ENCODE measurements around the gene SDHA. TPM values are rescaled to one million over a fixed set of nuclear protein-coding genes. Genes with fewer than 3 reads are reported as not detected.
A peak's percentile ranks its signal among the peaks of the same experiment; 100 is the strongest.
"Not testable (repeated sequence)": the region's sequence is repeated elsewhere in the genome, so short reads cannot be mapped to it uniquely, and the experiment has no call there.

Gene SDHA
- total RNA-seq (100 to 1,000 TPM; 120 to 180 (median 148) TPM), polyA plus RNA-seq (100 to 1,000 TPM; 185 to 205 TPM), total RNA-seq (42.8 reads per million, percentile 68 among the genes with 10 or more reads in this experiment)

DNA sequence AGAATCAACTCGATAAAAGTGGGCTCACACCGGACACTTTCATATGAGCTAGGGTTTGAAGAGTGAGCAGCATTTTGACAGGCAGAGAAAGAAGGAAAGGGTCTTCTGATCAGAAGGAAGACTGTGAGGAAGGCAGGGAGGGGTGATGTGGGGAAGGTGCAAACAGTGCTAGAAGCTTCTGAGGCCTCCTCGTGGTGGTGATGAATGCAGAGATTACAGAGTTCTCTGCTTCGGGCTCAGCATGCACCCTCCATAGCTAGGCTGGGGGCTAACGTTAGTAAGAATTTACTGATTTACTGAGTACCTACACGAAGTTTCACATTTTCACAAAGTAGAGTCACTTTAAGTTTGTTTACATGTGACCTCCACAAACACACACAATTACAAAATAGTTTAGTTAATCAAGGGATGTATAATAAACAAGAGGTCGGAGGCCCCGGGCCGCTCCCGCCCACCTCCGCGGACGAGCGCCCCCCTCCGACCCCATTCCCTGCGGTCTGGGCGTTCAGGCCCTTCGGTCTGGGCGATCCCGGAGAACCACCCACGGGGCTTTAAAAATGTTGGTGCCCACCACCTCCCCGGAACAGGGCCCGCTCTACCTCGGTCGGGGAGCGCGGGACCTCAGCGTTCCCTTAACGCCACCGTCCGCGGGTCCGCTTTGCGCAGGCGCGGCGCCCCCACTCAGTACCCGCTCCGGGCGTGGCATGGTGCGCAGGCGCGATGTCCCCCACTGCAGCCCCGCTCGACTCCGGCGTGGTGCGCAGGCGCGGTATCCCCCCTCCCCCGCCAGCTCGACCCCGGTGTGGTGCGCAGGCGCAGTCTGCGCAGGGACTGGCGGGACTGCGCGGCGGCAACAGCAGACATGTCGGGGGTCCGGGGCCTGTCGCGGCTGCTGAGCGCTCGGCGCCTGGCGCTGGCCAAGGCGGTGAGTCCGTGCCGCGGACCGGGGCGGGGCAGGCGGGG lies at the start of gene SDHA, which contains the start of gene CCDC127:
SDHA (plus strand) TSS at position 827 of the 963 bp plus-strand sequence; CDS start at position 863, 36 bp downstream.
CCDC127 (minus strand) TSS at position 660 of the 963 bp plus-strand sequence. CDS start 1,304 bp downstream, outside the sequence.
- peak; percentile 90 for ATAC-seq
- not testable (repeated sequence) for H3K9me3 Mint-ChIP-seq; H3K9me3 ChIP-seq (ENCODE audit: control insufficient read depth in 2 of 3, low read length in 3 of 3); H3K27me3 ChIP-seq (ENCODE audit: control insufficient read depth in 2 of 2, insufficient read depth in 2 of 2, low read length in 2 of 2); H3K27me3 Mint-ChIP-seq
- peak within 1 kb of the TSS; percentile 93 to 97 (median 96) for H3K4me3 Mint-ChIP-seq
- peaks cover 13 to 14% of the 10 kb centered on the region in 2 donors for H3K4me1 ChIP-seq (ENCODE audit: control insufficient read depth in 2 of 2, insufficient read depth in 2 of 2, low read length in 2 of 2)
- peak; percentile 94 to 100 (median 98) for DNase-seq
- peak within 1 kb of the TSS; percentile 87 to 97 (median 95) for H3K27ac Mint-ChIP-seq
- H3K4me1 Mint-ChIP-seq, result peaks cover 42 to 67% (median 55%) of the 10 kb centered on the region in 7 donors
- CTCF ChIA-PET, result interaction anchor here (1.2 kb wide), 1 partner anchor 29 kb away, joined by 7 read pairs; no protein-coding TSS in a partner anchor
- POLR2A ChIA-PET, result interaction anchor here (0.6 to 3.8 kb wide), 8 partner anchors 15 to 1583 kb away, joined by 3 to 27 read pairs (median 4); partner anchors contain the start of genes NDUFS6 and PDCD6
- peaks cover 0 to 17% (median 0%) of the 10 kb centered on the region in 3 experiments for H3K36me3 ChIP-seq (ENCODE audit: control insufficient read depth in 2 of 3, insufficient read depth in 3 of 3, low read length in 3 of 3)
- intact Hi-C loops (cut with micrococcal nuclease), result loop anchor here (1.0 to 5.0 kb wide), 6 partner anchors 25 to 226 kb away; partner anchors contain the start of genes EXOC3 (in 2 of the 2) and PDCD6 (in 1 of the 2)
- peaks cover 0 to 19% (median 10%) of the 10 kb centered on the region in 5 donors for H3K36me3 Mint-ChIP-seq
- H3K4me3 ChIP-seq (ENCODE audit: low read length), result peak within 1 kb of the TSS; percentile 65
- H3K27ac ChIP-seq (ENCODE audit: low read depth, low read length), result peak within 1 kb of the TSS; percentile 92

DNA sequence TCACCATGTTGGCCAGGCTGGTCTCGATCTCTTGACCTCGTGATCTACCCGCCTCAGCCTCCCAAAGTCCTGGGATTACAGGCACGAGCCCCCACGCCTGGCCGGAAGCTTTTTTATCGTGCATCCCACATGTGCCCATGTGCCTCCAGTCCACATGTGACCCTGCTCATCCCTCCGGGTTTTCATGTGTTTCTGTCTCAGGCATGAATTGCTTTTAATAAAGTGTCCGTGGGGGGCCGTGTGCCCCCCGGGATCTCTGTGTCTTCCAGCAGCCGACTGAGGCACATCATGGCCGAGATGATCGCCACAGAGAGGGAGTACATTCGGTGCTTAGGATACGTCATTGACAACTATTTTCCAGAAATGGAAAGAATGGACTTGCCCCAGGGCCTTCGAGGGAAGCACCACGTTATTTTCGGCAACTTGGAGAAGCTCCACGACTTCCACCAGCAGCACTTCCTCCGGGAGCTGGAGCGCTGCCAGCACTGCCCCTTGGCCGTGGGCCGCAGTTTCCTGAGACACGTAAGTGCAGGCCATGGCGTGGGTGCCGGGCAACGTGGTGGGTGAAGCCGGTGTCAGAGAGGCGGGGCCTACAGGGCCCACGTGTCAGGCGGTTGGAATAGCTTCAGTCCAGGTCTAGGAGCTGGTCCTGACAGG lies 48.9 kb upstream of the SDHA start:
- no peaks in the 10 kb centered on the region for H3K27me3 ChIP-seq (ENCODE audit: control insufficient read depth in 2 of 2, insufficient read depth in 2 of 2, low read length in 2 of 2)
- H3K36me3 Mint-ChIP-seq, result peaks cover 0 to 4% (median 0%) of the 10 kb centered on the region in 5 donors
- peaks cover 0 to 1% (median 0%) of the 10 kb centered on the region in 7 donors for H3K4me1 Mint-ChIP-seq
- no peaks in the 10 kb centered on the region for H3K4me1 ChIP-seq (ENCODE audit: control insufficient read depth in 2 of 2, insufficient read depth in 2 of 2, low read length in 2 of 2)
- POLR2A ChIA-PET, result no interaction called here
- H3K27ac ChIP-seq (ENCODE audit: low read depth, low read length), result no peak overlapping the region
- DNase-seq, result no peak
- no peak overlapping the region for H3K4me3 ChIP-seq (ENCODE audit: low read length)
- CTCF ChIA-PET, result no interaction called here
- H3K9me3 ChIP-seq (ENCODE audit: control insufficient read depth in 2 of 3, low read length in 3 of 3), result no peaks in the 10 kb centered on the region
- intact Hi-C loops (cut with micrococcal nuclease), result no loop called here
- no peaks in the 10 kb centered on the region for H3K36me3 ChIP-seq (ENCODE audit: control insufficient read depth in 2 of 3, insufficient read depth in 3 of 3, low read length in 3 of 3)
- no peak for ATAC-seq
- H3K9me3 Mint-ChIP-seq, result no peaks in the 10 kb centered on the region
- H3K4me3 Mint-ChIP-seq, result no peak overlapping the region
- H3K27ac Mint-ChIP-seq, result no peak overlapping the region
- H3K27me3 Mint-ChIP-seq, result peaks cover 0 to 5% (median 0%) of the 10 kb centered on the region in 5 donors

DNA sequence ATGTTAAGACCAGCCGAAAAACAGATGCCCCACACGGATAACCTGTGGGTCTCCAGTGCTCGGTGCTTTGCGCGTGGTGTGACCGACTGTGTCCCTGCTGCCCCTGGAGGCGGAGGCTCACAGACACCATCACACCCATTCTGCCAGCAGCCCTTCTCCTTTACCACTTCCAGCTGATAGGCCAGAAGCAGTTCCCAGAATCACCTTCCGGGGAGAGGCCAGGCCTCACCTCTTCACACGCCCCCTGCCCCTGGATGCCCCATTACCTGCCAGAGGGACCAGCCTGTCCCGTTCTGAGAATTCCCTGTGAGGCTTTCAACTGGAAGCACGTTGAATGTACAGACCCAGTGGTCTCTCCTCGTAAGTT lies 48.4 kb upstream of the SDHA start:
- Mint-ChIP-seq H3K27me3 (peaks cover 0 to 5% (median 0%) of the 10 kb centered on the region in 5 donors), H3K9me3 (no peaks in the 10 kb centered on the region), H3K4me3 (no peak overlapping the region), H3K4me1 (peaks cover 0 to 1% (median 0%) of the 10 kb centered on the region in 7 donors), H3K36me3 (peaks cover 0 to 4% (median 0%) of the 10 kb centered on the region in 5 donors), H3K27ac (no peak overlapping the region)
- DNase-seq, result no peak
- no peaks in the 10 kb centered on the region for H3K27me3 ChIP-seq (ENCODE audit: control insufficient read depth in 2 of 2, insufficient read depth in 2 of 2, low read length in 2 of 2)
- H3K9me3 ChIP-seq (ENCODE audit: control insufficient read depth in 2 of 3, low read length in 3 of 3), result no peaks in the 10 kb centered on the region
- H3K4me1 ChIP-seq (ENCODE audit: control insufficient read depth in 2 of 2, insufficient read depth in 2 of 2, low read length in 2 of 2), result no peaks in the 10 kb centered on the region
- H3K27ac ChIP-seq (ENCODE audit: low read depth, low read length), result no peak overlapping the region
- no peaks in the 10 kb centered on the region for H3K36me3 ChIP-seq (ENCODE audit: control insufficient read depth in 2 of 3, insufficient read depth in 3 of 3, low read length in 3 of 3)
- intact Hi-C loops (cut with micrococcal nuclease), result no loop called here
- POLR2A ChIA-PET, result no interaction called here
- H3K4me3 ChIP-seq (ENCODE audit: low read length), result no peak overlapping the region
- CTCF ChIA-PET, result no interaction called here
- no peak for ATAC-seq

DNA sequence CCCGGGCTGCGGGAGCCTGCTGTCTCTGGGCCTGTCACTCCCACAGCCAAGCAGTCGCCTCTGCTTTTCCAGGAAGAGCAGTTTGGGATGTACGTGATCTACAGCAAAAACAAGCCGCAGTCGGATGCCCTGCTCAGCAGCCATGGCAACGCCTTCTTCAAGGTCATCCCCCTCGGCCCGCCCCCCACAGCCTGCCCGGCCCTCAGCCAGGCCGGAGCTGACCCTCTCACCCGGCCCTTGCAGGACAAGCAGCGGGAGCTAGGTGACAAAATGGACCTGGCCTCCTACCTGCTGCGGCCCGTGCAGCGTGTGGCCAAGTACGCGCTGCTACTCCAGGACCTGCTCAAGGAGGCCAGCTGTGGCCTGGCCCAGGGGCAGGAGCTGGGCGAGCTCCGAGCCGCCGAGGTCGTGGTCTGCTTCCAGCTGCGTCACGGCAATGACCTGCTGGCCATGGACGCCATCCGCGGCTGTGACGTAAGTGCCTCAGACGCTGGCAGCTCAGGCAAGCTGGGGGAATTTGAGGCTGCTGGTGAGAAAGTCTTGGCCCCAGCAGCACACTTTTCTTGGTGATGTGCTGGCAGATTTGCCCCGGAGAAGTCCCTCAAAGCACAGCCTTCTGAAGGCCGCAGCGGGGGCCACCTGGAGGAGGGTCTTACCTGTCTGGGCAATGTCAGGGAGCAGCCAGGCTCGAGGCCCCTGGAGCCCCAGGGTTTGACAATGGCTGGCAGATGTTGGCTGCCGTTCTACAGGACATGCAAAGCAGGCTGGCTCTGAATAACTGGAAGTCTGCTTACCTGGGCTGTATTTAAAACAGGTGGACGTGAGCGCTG lies 46.9 kb upstream of the SDHA start:
- H3K27me3 Mint-ChIP-seq, result peaks cover 0 to 5% (median 0%) of the 10 kb centered on the region in 5 donors
- no peak overlapping the region for H3K4me3 Mint-ChIP-seq
- no peak overlapping the region for H3K27ac Mint-ChIP-seq
- Histone ChIP-seq H3K9me3 (ENCODE audit: control insufficient read depth in 2 of 3, low read length in 3 of 3) (no peaks in the 10 kb centered on the region), H3K36me3 (ENCODE audit: control insufficient read depth in 2 of 3, insufficient read depth in 3 of 3, low read length in 3 of 3) (no peaks in the 10 kb centered on the region), H3K27ac (ENCODE audit: low read depth, low read length) (no peak overlapping the region), H3K4me1 (ENCODE audit: control insufficient read depth in 2 of 2, insufficient read depth in 2 of 2, low read length in 2 of 2) (no peaks in the 10 kb centered on the region), H3K4me3 (ENCODE audit: low read length) (no peak overlapping the region), H3K27me3 (ENCODE audit: control insufficient read depth in 2 of 2, insufficient read depth in 2 of 2, low read length in 2 of 2) (no peaks in the 10 kb centered on the region)
- peaks cover 0 to 4% (median 0%) of the 10 kb centered on the region in 5 donors for H3K36me3 Mint-ChIP-seq
- intact Hi-C loops (cut with micrococcal nuclease), result no loop called here
- H3K9me3 Mint-ChIP-seq, result no peaks in the 10 kb centered on the region
- ATAC-seq, result no peak
- DNase-seq, result no peak
- H3K4me1 Mint-ChIP-seq, result peaks cover 0 to 1% (median 0%) of the 10 kb centered on the region in 7 donors
- ChIA-PET CTCF (no interaction called here), POLR2A (no interaction called here)

DNA sequence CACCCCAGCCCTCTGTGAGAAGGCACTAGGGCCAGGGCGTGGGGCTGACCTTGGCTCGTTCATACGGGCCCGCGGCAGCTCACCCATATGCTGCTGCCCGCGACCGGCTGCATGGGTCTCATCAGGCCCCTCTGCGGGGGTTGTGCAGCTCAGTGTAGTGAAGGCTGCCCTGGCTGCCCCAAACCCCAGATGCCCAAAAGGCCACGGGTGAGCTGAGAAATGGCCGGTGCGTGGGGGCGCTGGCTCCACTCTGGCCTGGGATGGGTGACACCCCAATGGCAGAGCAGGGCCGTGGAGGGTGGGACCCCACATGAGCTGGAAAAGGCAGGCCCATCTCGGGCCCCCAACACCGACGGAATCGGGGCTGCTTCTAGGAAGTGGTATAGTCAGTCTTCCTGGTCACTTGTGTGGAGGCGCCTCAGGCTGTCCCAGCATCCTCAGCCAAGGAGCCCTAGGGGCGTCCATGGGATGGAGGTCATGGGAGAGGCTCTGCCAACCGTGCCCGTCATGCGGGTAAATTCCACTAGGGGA lies 46.3 kb upstream of the SDHA start:
- Histone ChIP-seq H3K9me3 (ENCODE audit: control insufficient read depth in 2 of 3, low read length in 3 of 3) (no peaks in the 10 kb centered on the region), H3K4me1 (ENCODE audit: control insufficient read depth in 2 of 2, insufficient read depth in 2 of 2, low read length in 2 of 2) (no peaks in the 10 kb centered on the region), H3K36me3 (ENCODE audit: control insufficient read depth in 2 of 3, insufficient read depth in 3 of 3, low read length in 3 of 3) (no peaks in the 10 kb centered on the region), H3K27me3 (ENCODE audit: control insufficient read depth in 2 of 2, insufficient read depth in 2 of 2, low read length in 2 of 2) (no peaks in the 10 kb centered on the region), H3K27ac (ENCODE audit: low read depth, low read length) (no peak overlapping the region), H3K4me3 (ENCODE audit: low read length) (no peak overlapping the region)
- no peak overlapping the region for H3K4me3 Mint-ChIP-seq
- intact Hi-C loops (cut with micrococcal nuclease), result no loop called here
- H3K4me1 Mint-ChIP-seq, result peaks cover 0 to 1% (median 0%) of the 10 kb centered on the region in 7 donors
- ChIA-PET POLR2A (no interaction called here), CTCF (no interaction called here)
- H3K36me3 Mint-ChIP-seq, result peaks cover 0 to 4% (median 0%) of the 10 kb centered on the region in 5 donors
- no peak overlapping the region for H3K27ac Mint-ChIP-seq
- H3K9me3 Mint-ChIP-seq, result no peaks in the 10 kb centered on the region
- DNase-seq (no peak), ATAC-seq (no peak)
- peaks cover 0 to 5% (median 0%) of the 10 kb centered on the region in 5 donors for H3K27me3 Mint-ChIP-seq

DNA sequence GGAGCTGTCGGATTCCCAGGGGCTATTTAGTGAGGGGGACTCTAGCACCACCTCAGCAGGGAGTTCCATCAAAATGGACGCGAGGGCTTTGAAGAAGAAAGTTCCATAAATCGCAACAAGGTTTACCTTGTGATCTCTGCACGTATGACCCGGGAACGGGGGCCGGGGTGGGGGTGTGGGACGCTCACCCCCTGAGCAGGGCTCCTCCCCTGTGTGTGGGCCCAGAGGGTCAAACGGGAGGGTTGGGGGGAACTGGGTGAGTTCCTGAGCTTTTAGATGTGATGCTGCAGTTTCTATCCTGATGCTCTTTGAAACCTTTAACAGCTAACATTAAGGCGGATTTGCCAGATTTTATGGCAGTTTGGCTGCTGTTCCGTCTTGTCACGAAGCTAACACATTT lies 45.7 kb upstream of the SDHA start:
- H3K27me3 Mint-ChIP-seq, result peaks cover 0 to 5% (median 0%) of the 10 kb centered on the region in 5 donors
- Histone ChIP-seq H3K27ac (ENCODE audit: low read depth, low read length) (no peak overlapping the region), H3K4me1 (ENCODE audit: control insufficient read depth in 2 of 2, insufficient read depth in 2 of 2, low read length in 2 of 2) (no peaks in the 10 kb centered on the region), H3K9me3 (ENCODE audit: control insufficient read depth in 2 of 3, low read length in 3 of 3) (no peaks in the 10 kb centered on the region), H3K27me3 (ENCODE audit: control insufficient read depth in 2 of 2, insufficient read depth in 2 of 2, low read length in 2 of 2) (no peaks in the 10 kb centered on the region), H3K4me3 (ENCODE audit: low read length) (no peak overlapping the region), H3K36me3 (ENCODE audit: control insufficient read depth in 2 of 3, insufficient read depth in 3 of 3, low read length in 3 of 3) (no peaks in the 10 kb centered on the region)
- POLR2A ChIA-PET, result no interaction called here
- CTCF ChIA-PET, result no interaction called here
- no peak overlapping the region for H3K4me3 Mint-ChIP-seq
- ATAC-seq (no peak), DNase-seq (no peak)
- peaks cover 0 to 1% (median 0%) of the 10 kb centered on the region in 7 donors for H3K4me1 Mint-ChIP-seq
- no peaks in the 10 kb centered on the region for H3K9me3 Mint-ChIP-seq
- H3K36me3 Mint-ChIP-seq, result peaks cover 0 to 4% (median 0%) of the 10 kb centered on the region in 5 donors
- intact Hi-C loops (cut with micrococcal nuclease), result no loop called here
- no peak overlapping the region for H3K27ac Mint-ChIP-seq
